Mesothelial cell of epicardium (in vitro differentiated cells): ENCODE measurements around the gene GABRB3. TPM values are rescaled to one million over a fixed set of nuclear protein-coding genes. Genes with fewer than 3 reads are reported as not detected.

Source experiments
- DNase-seq, 2 experiments: peaks; one replicate each; pipeline ENCODE4 v3.0.0; 2021; ENCODE audit warnings: low spot score in 2 of 2; ENCODE audit not compliant: unreplicated experiment in 2 of 2
- H3K27ac Mint-ChIP-seq: 2 replicates; pipeline ENCODE4 v1.8.0; 2021; ENCODE audit warnings: mixed read lengths
- H3K27me3 Mint-ChIP-seq: 2 replicates; pipeline ENCODE4 v1.8.0; 2021; ENCODE audit warnings: low read depth, mixed read lengths
- H3K36me3 Mint-ChIP-seq: 2 replicates; pipeline ENCODE4 v1.8.0; 2021; ENCODE audit warnings: mixed read lengths
- H3K4me1 Mint-ChIP-seq: 2 replicates; pipeline ENCODE4 v1.8.0; 2021; ENCODE audit warnings: mixed read lengths
- H3K4me3 Mint-ChIP-seq: 2 replicates; pipeline ENCODE4 v1.8.0; 2021; ENCODE audit warnings: mild to moderate bottlenecking, moderate library complexity, mixed read lengths
- H3K9me3 Mint-ChIP-seq: 2 replicates; pipeline ENCODE4 v1.8.0; 2021; ENCODE audit warnings: mixed read lengths
- total RNA-seq: library from RNA; stranded (reverse); gene quantifications from 3 replicates; pipeline ENCODE4 v1.2.1, GENCODE V29; 2021
- TF ChIP-seq, protein P1 (sequence below): fragments of 200-600 bp; sonication (generic); IDR thresholded peaks from one replicate; pipeline ENCODE4 v1.5.0; 2021; ENCODE audit warnings: antibody characterized with exemption; ENCODE audit not compliant: unreplicated experiment

Gene GABRB3
- total RNA-seq, 1 donor from 2014 or later, result 3.4 TPM

DNA sequence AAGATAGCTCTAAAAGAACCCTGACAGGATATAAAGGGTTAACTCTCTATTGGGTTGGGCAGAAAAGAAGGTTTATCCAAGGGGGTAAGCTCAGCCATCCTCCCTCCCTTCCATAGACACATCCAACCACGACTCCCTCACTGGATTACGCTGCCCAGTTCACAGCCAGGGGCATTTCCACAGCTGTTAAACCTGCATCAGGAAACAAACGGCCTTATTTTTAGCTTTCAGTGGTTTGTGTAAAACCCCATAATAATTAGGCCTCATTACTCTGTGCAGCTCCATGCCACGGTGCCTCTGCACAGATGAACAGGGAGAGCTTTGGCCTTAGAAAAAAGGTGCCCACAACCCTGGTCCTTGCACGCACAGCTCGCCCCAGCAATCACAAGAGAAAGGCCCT is 110.6 kb downstream of the GABRB3 start:
- Mint-ChIP-seq H3K27me3 (no peaks in the 10 kb centered on the region), H3K36me3 (no peaks in the 10 kb centered on the region), H3K4me1 (no peaks in the 10 kb centered on the region), H3K4me3 (no peak overlapping the region), H3K27ac (no peak overlapping the region), H3K9me3 (no peaks in the 10 kb centered on the region)
- no peak for DNase-seq
- TF ChIP-seq, protein P1, sequence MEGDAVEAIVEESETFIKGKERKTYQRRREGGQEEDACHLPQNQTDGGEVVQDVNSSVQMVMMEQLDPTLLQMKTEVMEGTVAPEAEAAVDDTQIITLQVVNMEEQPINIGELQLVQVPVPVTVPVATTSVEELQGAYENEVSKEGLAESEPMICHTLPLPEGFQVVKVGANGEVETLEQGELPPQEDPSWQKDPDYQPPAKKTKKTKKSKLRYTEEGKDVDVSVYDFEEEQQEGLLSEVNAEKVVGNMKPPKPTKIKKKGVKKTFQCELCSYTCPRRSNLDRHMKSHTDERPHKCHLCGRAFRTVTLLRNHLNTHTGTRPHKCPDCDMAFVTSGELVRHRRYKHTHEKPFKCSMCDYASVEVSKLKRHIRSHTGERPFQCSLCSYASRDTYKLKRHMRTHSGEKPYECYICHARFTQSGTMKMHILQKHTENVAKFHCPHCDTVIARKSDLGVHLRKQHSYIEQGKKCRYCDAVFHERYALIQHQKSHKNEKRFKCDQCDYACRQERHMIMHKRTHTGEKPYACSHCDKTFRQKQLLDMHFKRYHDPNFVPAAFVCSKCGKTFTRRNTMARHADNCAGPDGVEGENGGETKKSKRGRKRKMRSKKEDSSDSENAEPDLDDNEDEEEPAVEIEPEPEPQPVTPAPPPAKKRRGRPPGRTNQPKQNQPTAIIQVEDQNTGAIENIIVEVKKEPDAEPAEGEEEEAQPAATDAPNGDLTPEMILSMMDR, result no peak

DNA sequence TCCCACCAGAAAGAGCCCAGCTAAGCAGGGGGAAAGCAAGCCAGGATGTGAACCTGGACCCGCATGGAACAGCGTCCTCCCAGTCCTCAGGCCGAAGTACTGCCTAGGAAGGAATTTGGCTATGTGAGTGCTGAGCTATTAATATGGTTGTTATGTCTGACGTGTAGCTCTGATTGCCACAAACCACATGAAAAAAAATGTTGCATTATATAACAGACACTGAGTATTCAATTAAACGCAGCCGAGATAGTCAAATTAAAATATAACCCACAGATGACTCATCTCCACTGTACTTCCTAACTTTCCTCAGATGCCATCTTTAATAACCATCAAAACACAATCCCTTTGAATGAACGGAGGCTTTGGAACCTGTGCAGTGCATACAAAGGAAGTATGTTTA is 111.1 kb downstream of the GABRB3 start:
- no peaks in the 10 kb centered on the region for H3K36me3 Mint-ChIP-seq
- DNase-seq, result no peak
- TF ChIP-seq, protein P1, result no peak
- H3K9me3 Mint-ChIP-seq, result no peaks in the 10 kb centered on the region
- H3K27ac Mint-ChIP-seq, result no peak overlapping the region
- no peaks in the 10 kb centered on the region for H3K27me3 Mint-ChIP-seq
- no peak overlapping the region for H3K4me3 Mint-ChIP-seq
- no peaks in the 10 kb centered on the region for H3K4me1 Mint-ChIP-seq

DNA sequence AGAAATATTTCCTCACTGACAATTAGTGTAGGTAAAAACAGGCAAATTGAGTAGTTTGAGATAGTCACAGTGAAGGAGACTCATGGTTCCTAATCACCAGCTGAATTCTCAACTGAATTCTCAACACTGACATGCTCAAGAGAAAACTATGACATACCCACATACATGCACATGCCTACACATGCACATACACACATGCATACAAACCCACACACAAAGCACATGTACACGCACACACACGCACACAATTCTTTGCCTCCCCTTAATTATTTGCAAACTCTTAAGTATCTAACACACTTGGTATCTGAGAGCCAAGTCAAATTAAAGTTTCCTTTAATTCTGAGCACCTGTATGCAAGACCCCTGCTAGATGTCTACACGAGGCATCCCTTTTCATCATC is 111.8 kb downstream of the GABRB3 start:
- DNase-seq, result no peak
- Mint-ChIP-seq H3K27me3 (no peaks in the 10 kb centered on the region), H3K4me3 (no peak overlapping the region), H3K27ac (no peak overlapping the region), H3K36me3 (no peaks in the 10 kb centered on the region), H3K9me3 (no peaks in the 10 kb centered on the region), H3K4me1 (no peaks in the 10 kb centered on the region)
- TF ChIP-seq, protein P1, result no peak

DNA sequence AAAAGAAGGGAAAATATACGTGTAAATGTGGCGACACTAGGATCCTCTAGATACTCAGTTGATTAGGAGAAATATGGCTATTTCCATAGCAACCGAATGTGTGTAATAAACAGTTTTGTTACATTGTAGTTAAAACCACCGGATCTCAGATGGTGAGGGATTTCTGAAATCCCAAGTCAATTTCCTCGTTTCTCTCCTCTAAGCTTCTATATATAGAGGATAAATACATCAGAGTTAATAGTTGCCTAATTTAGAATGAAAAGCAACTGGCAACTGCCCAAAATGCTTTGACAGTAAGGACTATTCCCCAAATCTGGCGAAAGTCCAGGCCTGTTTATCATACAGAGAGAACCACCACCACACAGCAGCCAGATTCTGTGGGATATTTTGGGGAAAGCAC is 112.6 kb downstream of the GABRB3 start:
- Mint-ChIP-seq H3K4me3 (no peak overlapping the region), H3K27ac (no peak overlapping the region), H3K27me3 (no peaks in the 10 kb centered on the region), H3K4me1 (no peaks in the 10 kb centered on the region), H3K9me3 (no peaks in the 10 kb centered on the region), H3K36me3 (no peaks in the 10 kb centered on the region)
- no peak for DNase-seq
- TF ChIP-seq, protein P1, result no peak

DNA sequence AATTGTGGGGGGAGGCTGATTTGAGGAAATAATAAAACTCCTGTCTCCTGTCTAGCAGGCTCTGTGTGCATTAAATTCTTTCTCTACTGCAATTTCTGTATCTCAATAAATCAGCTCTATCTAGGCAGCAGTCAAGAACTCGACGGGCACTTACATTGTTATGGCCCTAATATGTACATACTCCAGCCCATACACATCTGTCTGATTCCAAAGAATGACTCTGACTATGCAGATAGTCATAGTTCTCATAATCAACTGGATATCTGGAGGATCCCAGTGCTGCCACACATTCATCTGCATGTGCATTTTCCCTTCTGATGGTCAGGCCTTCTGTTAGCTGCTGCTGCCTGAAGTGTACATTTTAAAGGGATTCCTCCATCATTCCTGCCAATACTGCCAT is 114.6 kb downstream of the GABRB3 start:
- H3K27me3 Mint-ChIP-seq, result no peaks in the 10 kb centered on the region
- TF ChIP-seq, protein P1, result no peak
- H3K36me3 Mint-ChIP-seq, result no peaks in the 10 kb centered on the region
- DNase-seq, result no peak
- no peaks in the 10 kb centered on the region for H3K4me1 Mint-ChIP-seq
- H3K27ac Mint-ChIP-seq, result no peak overlapping the region
- H3K4me3 Mint-ChIP-seq, result no peak overlapping the region
- peaks cover 5% of the 10 kb centered on the region for H3K9me3 Mint-ChIP-seq

DNA sequence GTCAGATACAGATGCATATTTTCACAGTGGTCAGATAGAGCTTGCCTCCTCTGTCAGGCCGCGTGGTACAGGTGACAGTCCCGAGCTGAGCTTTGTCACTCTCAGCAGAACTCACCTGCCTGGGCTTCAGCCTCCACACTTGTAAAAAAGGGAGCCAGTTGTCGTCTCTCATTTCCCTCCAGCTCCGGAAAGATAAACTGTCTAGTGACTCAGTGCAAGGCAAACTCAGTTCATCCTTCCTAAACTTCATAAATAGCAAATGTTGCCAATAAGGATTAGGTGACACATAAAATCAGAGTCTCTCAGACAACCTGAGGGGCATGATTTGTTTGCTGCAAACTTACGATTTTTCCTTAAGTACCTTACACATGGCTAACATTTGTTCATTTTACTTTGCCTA is 116.8 kb downstream of the GABRB3 start:
- Mint-ChIP-seq H3K4me1 (no peaks in the 10 kb centered on the region), H3K27ac (no peak overlapping the region)

More for the DNA sequence above, 116.8 kb downstream of the GABRB3 start:
- TF ChIP-seq, protein P1, result no peak
- Mint-ChIP-seq H3K9me3 (peaks cover 9% of the 10 kb centered on the region), H3K36me3 (no peaks in the 10 kb centered on the region), H3K4me3 (no peak overlapping the region), H3K27me3 (no peaks in the 10 kb centered on the region)
- DNase-seq, result no peak
